Esophagus squamous epithelium (tissue), 4 donors: ENCODE measurements around the gene OR51Q1.

Source experiments
- CTCF ChIP-seq, 6 experiments: fragments of 450-650 bp in 4 of 6; fragments of 200-600 bp in 2 of 6; sonication (generic) in 2 of 6; IDR thresholded peaks; one replicate each; pipeline ENCODE4 v1.5.1; 2016 to 2019; ENCODE audit warnings: antibody characterized with exemption in 6 of 6, mild to moderate bottlenecking in 4 of 6, moderate library complexity in 4 of 6
- POLR2A ChIP-seq, 4 donors: fragments of 450-650 bp; IDR thresholded peaks; one replicate each; pipeline ENCODE4 v1.6.1; 2017; ENCODE audit warnings: antibody characterized with exemption in 4 of 4, mild to moderate bottlenecking in 4 of 4, moderate library complexity in 3 of 4

DNA sequence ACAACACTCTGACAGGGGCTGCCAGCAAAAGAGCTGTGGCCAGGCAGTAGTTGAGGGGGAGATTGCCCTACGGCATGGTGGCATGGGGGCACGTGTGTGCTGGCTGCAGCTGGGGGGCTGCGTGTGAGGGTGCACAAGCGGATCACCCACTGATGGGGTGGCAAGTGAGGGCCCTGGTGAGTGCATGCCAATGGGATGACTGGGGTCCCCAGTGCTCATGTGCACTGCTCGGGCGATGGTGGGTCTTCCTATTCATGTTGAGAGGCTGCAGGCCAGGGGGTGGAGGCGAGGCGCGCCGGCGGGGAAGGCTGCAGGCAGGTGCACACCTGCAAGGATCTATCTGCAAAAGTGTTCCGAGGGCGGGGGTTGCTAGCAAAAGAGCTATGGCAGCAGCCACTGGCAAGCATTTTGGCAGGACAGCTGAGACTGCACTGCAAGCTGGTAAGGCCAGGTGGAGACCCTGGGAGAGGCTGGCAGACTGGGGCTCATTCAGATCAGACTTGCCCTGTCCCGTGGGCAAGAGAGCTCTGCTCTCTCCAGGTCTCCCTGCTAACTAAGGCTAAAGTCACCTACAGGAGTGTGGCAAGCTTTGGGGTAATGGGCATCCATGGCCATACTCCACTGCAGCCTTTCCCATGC is 39.2 kb downstream of the OR51Q1 start:
- TF ChIP-seq CTCF (IDR thresholded peaks at IDR 0.05) (no peak), POLR2A (IDR thresholded peaks at IDR 0.05) (no peak)
